ENCODE results near the gene RNU6-1. TPM values are rescaled to one million over a fixed set of nuclear protein-coding genes. Genes with fewer than 3 reads are reported as not detected.

RNU6-1 gene
- total and polyA plus RNA-seq, 10 donors: not detected

Small RNA genes within 50 kb of the gene (small RNA-seq; reads per million reads assigned to genes)
- 0 to 0.98 (median 0) reads per million in 4 donors for gene RNU6-1

Other genes with a start within 250 kb of the RNU6-1 start
- gene SKOR1, start 14.5 kb downstream of the RNU6-1 start, total RNA-seq: 1 to 10 TPM in 1 of 7 donors, under 1 TPM in 6; 0.17 to 1.1 (median 0.57) TPM
- under 1 TPM; 0.06 to 0.29 (median 0.20) TPM for gene SKOR1, start 14.5 kb downstream of the RNU6-1 start, polyA plus RNA-seq
- gene PIAS1, start 214.3 kb upstream of the RNU6-1 start, total RNA-seq: 100 to 1,000 TPM in 1 of 7 donors, 10 to 100 TPM in 6; 57.0 to 104 (median 73.8) TPM
- gene PIAS1, start 214.3 kb upstream of the RNU6-1 start, polyA plus RNA-seq: 10 to 100 TPM; 12.0 to 20.2 (median 17.8) TPM